Stimulated activated CD4-positive, alpha-beta T cell treated with anti-CD3 and anti-CD28 coated beads, Interleukin-2, amount 100 ng/mL, for 24 hours (primary cell): Measurements from ENCODE around the gene XPO5.
"Not testable (repeated sequence)": the region's sequence is repeated elsewhere in the genome, so short reads cannot be mapped to it uniquely, and the experiment has no call there.

Experiments
- DNase-seq, 2 donors: peaks; one replicate each; pipeline ENCODE4 v3.0.0-alpha.2; 2020

The XPO5 gene

GRCh38 chr6:43575772-43576551 is at the start of gene XPO5, which contains the start of gene POLH:
Gene XPO5, minus strand, starts transcription at chr6:43576038. Its CDS starts 174 bp downstream, at chr6:43575864.
Gene POLH, plus strand, starts transcription at chr6:43576185. Its CDS starts 6,135 bp downstream, at chr6:43582320.
- DNase-seq = peak; percentile 93

GRCh38 chr6:43625393-43625992 is 49.7 kb upstream of the XPO5 start:
- no peak for DNase-seq

- DNase-seq = no peak
Observed at GRCh38 chr6:43624786-43625288, 49.0 kb upstream of the XPO5 start.

- no peak for DNase-seq
Observed at GRCh38 chr6:43623880-43624785, 48.3 kb upstream of the XPO5 start.

DNA sequence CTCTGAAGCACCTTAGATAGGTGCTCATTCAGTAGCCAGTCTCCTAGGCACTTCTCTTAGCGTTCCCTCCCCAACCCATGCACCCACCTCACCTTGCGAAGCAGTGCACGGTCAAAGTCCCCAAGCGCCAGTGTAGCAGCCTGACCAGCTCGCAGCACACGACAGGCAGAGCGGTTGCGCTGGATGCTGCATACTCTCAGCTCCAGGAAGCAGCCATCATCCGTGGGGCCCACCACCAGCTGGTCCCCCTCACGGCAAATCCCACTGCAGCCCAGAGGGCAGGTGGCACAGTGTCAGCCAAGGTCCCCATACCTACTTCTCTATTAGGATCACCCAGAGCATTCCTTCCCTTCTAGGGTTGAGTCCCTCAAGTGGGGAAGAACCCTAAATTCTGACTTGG is 46.7 kb upstream of the XPO5 start:
- DNase-seq = no peak

- DNase-seq = no peak
Observed at GRCh38 chr6:43621836-43622180, 46.0 kb upstream of the XPO5 start.

DNA sequence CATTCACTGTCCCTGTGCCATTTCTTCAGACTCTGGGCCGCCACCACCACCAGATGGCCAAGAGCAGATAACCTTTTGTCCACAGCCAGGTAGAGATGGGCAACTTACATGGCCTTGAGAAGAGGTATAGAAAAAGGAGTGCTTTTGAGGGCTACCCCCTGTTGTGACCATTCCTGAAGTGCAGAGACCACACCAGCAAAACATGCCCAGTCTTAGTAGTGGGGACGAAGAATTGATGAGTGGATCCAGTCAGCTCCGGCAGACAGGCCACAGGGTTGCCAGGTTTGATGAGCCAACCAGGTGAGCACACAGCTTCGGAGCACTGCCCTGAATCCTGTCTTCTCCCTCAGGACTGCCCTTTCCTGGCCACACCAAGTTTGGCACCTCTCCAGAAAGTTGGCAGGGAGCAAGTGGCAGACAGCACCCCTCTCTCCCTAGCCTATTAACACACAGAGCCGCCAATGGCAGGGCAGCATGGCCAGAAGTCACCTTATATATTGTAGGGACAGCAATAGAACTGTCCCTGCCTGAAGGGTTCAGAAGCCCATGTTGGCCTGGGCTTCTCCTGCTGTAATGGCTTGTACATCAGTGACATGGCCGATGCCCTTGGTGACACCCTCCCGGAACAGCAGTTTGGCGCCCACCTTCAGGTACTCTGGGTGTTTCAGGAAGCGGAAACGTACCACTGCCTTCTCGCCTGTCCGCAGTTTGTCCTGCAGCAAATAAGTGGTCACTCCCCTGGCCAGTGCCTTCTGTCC is 45.4 kb upstream of the XPO5 start:
- no peak for DNase-seq

DNA sequence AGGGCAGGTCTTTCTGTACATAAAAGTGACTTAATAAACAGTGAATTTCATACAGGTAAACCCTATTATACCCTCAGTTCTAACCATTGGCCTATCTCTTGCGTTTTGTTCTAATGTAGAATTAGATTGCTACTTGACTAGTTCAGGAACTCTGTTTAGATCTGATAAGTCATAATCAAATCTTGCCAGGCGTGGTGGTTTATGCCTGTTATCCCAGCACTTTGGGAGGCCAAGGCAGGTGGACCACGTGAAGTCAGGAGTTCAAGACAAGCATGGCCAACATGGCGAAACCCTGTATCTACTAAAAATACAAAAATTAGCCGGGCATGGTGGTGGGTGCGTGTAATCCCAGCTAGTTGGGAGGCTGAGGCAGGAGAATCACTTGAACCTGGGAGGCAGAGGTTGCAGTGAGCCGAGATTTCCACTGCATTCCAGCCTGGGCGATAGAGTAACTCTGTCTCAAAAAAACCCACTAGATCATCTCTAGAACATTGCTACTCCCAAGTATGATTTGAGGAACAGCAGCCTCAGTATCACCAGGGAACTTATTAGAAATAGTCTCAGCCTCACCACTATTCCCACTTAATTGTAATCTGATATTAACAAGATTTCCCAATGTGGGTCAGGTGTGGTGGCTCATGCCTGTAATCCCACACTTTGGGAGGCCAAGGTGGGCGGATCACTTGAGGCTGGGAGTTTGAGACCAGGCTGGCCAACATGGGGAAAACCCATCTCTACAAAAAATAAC is 41.1 kb upstream of the XPO5 start:
- DNase-seq = no peak

DNA sequence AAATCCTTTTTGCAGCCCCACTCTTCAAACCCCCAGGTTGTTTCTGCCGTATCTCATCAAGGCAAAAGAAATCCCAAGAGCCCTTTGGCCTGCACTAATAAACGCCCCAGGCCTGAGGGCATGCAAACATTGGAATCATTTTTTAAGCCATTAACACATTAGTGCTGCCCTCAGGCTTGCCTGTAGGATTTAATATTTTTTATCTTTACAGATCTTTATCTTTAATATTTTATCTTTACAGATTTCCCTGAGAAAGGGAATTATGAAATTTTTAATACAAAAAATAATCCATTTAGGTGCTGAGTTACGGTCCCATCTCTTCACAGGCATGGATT is 38.5 kb upstream of the XPO5 start:
- DNase-seq = no peak

- DNase-seq = no peak
Observed at GRCh38 chr6:43613721-43614395, 38.0 kb upstream of the XPO5 start.

DNA sequence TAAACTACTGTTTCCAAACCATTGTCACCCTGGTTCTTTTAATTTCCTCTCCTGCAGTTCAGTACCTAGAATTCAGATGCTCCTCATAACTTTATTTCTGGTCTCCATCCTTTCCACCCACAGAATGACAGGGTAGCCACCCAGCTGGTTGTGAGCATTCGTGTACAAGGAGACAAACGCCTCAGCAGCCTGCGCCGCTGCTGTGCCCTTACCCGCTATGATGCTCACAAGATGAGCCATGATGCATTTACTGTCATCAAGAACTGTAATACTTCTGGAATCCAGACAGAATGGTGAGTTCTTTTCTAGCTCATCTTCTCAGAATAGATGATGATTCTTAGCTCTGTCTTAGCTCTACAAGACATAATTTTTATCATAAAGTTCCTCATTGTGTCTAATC is 34.6 kb upstream of the XPO5 start:
- DNase-seq = no peak

DNA sequence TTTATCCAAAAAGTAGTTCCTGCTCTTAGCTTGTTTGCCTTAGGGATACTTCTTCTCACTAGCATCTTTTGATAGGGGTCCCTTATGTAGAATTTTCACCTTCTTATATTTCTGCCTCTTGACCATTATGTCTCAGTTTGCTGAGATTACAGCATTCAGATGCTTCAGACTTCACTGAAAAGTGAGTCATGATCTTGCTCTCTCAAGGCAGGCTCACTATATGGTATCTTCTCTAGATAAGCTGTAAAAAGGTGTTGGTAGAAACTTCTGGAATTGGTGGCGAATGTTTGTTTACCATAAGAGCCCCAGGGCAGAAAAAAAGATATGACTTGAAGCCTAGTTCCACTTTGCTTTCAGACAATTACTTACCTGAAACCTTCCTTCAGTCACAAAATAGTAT is 33.6 kb upstream of the XPO5 start:
- no peak for DNase-seq

GRCh38 chr6:43608807-43609206 is 33.0 kb upstream of the XPO5 start:
- DNase-seq = no peak

GRCh38 chr6:43608310-43608763 is 32.5 kb upstream of the XPO5 start:
- peak; percentile 67 to 70 for DNase-seq

DNA sequence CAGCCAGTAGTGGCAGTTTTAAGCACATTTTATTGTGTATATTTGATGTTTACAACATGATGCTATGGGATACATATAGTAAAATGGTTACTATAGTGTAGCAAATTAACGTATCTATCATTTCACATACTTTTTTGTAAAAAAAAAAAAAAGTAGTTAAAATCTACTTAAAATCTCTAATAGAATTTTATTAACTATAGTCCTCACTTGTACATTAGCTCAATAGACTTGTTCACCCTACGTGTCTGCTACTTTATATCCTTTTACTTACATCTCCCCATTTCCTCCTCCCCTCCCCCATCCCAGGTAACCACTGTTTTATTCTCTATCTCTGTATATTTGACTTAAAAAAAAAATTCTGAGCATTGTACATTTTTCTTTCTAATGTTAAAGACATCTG is 30.2 kb upstream of the XPO5 start:
- DNase-seq = no peak

- no peak for DNase-seq
Observed at GRCh38 chr6:43604174-43604573, 28.3 kb upstream of the XPO5 start.

DNA sequence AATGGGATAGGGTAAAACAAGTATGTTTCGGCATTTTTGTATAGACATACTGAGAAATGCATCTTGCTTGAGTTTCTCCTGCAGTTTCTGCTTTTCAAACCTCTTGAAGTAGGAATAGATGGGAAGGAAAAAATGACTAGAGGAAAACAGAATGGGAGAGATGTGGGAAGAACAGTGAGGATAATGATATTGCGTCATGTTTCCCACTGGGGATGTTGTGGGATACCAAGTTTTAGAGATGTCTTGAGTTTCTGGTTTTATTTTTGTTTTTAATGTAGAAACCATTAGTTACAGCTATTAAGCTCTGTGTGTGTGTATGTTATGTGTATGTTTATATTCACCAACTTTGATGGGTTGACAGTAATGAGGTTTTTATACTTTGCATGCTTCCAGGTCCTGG is 24.8 kb upstream of the XPO5 start:
- DNase-seq = no peak

GRCh38 chr6:43593938-43594337 is 18.1 kb upstream of the XPO5 start:
- DNase-seq = no peak

DNA sequence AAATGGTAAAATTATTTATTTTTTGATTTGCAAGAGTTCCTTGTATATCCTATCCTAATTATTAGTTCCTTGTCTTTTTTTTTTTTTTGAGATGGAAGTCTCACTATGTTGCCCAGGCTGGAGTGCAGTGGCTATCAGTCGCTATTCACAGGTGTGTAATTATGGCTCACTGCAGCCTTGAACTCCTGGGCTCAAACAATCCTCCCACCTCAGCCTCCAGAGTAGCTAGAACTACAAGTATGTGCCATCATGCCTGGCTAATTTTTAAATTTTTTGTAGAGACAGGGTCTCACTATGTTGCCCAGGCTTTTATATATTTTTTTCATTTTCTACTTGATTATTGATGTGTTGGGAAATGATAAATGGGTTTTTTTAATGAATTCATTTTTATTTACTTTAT is 13.7 kb upstream of the XPO5 start:
- DNase-seq = not testable (repeated sequence)

GRCh38 chr6:43588194-43588593 is 12.4 kb upstream of the XPO5 start:
- DNase-seq = no peak

DNA sequence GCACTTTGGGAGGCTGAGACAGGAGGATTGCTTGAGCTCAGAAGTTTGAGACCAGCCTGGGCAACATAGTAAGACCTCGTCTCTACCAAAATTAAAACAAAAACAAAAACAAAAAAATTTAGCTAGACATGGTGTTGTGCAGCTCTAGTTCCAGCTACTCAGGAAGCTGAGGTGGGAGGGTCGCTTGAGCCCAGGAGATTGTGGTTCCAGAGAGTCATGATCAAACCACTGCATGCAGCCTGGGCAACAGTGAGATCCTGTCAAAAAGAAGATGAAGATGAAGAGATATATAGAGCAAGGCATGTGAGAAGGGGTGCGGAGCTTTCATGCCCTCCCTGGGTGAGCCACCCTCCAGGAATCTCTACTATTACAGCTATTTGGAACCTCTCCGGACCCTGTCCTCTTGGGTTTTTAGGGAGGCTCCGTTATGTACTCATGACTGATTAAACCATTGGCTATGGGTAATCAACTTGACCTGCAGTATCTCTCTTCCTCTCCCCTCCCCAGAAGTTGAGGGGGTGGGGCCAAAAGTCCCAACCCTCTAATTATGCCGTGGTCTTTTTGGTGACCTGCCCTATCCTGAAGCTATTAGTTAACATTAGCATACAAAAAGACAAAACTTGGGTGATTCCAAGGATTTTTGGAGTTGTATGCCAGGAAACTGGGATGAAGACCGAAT is 9.2 kb upstream of the XPO5 start:
- DNase-seq = no peak
